Stimulated activated CD8-positive, alpha-beta memory T cell treated with anti-CD3 and anti-CD28 coated beads, Interleukin-7, amount 100 ng/mL, for 24 hours (primary cell): Measurements from ENCODE around the gene ITIH5.
A peak's percentile ranks its signal among the peaks of the same experiment; 100 is the strongest.
"Not testable (repeated sequence)": the region's sequence is repeated elsewhere in the genome, so short reads cannot be mapped to it uniquely, and the experiment has no call there.

Experiments
- DNase-seq: peaks from one replicate; pipeline ENCODE4 v3.0.0-alpha.2; 2020; ENCODE audit warnings: low read depth

Gene ITIH5

GRCh38 chr10:7687228-7687907 is 20.6 kb upstream of the ITIH5 start:
- DNase-seq = peak; percentile 46

- no peak for DNase-seq
These were observed 19.8 kb upstream of the ITIH5 start for GRCh38 chr10:7686351-7687171.

GRCh38 chr10:7680078-7680477 is 13.3 kb upstream of the ITIH5 start:
- not testable (repeated sequence) for DNase-seq

DNA sequence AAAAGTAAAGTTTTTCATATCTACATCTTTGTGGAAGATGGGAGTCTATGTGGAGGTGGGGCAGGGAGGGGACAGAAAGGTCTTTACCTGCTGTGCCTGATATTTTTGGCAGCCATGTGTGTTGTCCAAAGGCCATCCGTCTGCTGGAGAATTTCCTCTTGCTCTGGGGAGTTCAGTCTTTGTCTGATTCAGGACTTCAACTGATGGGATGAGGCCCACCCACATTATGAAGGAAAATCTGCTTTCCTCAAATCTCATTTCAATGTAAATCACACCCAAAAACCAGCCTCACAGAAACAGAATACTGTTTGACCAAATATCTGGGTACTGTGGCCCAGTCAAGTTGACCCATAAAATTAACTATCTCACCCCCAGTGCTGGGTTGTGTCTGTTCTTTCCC is 12.5 kb upstream of the ITIH5 start:
- no peak for DNase-seq

DNA sequence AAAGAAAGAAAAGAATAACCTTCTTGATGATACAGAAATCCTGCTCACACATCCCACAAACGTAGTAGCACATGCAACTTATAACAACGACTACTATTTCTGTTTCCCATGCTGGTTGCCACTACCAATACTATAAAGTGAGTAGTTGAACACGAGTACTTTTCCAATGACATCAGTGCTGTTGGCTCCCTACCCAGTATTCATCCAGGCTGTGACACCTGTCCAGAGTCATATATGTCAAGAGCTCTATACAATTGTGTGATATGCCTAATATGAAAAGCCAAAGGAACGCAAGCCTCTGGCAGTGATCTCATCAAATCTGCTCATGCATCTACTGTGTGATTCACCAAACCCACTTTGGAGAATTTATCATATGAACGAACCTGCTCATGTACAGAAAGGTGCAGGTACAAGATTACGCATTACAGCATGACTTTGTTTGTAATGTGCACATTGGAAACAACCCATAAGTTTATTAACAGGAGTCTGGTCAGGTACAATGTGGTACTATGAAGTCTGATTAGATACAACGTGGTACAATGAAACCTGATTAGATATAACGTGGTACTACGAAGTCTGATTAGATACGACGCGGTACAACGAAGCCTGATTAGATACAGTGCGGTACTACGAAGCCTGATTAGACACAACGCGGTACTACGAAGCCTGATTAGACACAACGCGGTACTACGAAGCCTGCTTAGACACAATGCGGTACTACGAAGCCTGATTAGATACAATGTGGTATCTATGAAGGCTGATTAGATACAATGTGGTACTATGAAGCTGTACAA is 5.8 kb upstream of the ITIH5 start:
- DNase-seq = no peak

DNA sequence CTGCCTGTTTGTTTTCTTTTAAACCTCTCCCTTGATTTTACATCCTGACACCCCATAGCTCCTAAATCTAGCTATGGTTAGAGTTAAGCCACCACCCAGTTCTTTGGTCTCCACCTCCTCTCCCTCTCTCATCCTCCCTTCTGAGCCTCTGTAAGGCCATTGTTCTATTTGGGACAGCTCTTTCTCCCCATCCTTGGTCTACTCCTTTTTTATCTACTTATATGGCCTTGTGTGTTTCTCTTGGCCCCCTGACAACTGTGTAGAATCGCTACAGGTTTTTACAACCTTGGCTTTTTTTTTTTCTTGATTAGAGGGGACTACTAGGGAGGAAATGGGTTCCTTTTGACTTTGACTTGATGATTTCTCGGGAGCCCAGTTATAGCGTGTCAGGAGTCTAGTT is 3.4 kb upstream of the ITIH5 start:
- no peak for DNase-seq

DNA sequence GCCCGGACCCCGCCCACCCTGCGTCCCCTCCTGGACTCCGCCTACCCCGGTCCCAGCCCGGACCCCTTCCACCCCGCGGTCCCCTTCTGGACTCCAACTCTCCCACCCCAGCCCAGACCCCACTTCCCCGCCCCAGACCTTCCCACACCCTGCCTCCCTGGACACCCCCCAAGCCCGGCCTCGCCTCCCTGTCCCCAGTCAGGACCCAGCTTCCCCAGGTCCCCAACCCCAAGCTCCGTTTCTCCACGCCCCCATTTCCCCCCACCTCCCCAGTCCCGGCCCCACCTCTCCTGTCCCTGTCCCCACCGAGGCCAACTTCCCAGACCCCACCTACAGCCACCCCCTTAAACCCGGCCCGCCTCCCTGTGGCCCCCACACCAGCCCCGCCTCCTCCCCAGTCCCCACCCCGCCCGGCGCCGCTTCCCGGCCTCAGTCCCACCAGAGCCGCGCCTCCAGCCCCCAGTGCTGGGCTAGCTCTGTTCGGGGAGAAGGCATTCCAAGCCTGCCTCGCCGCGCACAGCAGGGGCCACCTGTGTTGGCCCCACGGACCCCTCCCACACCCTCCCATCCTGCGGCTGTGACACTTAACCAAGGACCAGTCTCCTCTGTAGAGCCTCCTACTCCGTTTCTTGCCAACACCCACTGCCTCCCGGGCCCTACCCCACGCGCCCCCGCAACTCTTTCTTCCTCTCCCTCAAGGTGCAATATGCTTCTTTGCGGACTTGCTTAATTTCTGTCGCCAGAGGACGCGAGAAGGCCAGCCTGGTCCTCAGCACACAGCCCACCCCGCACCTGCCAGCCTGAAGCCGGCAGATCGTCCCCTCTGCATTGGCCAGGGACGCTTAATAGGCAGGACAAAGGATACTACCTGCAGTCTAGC is 736 bp upstream of the ITIH5 start:
- no peak for DNase-seq

GRCh38 chr10:7665767-7666166 is 999 bp downstream of the ITIH5 start:
- no peak for DNase-seq

DNA sequence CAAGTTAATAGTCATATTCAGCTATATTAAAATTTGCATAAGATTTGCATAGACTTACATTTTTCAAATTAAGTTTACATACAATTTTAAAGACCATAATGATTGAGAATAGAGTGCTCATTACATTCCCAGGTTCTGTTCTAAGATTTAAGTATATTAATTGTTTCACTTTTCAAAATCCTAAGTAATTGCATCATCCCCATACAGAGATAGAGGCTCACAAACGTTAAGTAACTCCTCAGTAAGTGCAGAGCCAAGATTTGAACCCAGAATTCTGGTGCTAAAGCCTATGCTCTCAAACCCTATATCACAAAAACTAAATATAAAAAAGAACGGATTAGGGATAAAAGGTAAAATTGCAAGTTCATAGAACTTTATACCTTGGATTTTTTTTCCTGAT is 2.1 kb downstream of the ITIH5 start:
- no peak for DNase-seq

DNA sequence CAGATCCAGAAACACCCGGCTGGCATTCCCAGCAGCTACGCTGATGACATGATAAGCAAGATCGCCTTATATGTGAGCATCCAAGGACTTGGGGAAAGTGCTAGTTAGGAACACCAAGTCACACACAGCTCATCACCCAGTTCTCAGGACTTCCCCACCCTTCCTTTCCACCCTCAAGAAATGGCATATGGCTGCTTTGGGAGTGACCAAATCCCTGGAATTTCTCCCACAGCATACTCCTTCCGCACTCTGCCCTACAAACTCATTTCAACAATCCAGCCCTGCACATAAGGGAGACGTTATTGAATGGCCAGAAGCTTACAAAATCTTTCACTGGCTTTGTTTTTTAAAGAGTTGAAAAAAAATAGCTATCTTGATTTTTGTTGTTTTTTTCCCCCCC is 4.2 kb downstream of the ITIH5 start:
- no peak for DNase-seq

- no peak for DNase-seq
These were observed 7.2 kb downstream of the ITIH5 start for GRCh38 chr10:7659560-7659959.

DNA sequence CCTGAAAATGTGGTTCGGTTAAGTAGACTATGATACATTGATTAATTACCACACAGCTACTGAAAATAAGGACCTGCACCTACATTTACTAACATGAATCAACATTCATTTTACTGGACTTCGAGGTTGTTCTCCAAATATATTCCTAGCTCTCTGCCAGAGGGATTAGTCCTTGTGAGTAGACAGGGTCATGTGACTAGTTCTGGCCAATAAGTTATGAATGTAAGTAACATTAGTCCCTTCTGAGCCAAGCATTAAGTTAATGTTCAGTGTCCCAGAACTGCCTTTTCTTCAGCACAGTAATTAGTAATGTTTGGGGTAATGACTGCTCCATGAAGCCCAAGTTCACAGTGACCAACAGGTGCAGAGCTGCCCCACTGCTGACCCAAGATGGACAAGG is 9.2 kb downstream of the ITIH5 start:
- DNase-seq = no peak

DNA sequence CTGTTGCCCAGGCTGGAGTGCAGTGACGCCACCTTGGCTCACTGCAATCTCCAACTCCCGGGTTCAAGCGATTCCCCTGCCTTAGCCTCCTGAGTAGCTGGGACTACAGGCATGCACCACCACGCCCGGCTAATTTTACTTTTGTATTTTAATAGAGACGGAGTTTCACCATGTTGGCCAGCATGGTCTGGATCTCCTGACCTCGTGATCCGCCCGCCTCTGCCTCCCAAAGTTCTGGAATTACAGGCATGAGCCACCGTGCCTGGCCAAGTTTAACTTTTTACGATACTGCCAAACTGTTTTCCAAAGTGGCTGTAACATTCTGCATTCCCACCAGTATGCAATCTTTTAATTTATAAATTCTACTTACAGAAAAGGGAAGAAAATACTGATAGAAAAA is 9.7 kb downstream of the ITIH5 start:
- DNase-seq = not testable (repeated sequence)

- DNase-seq = no peak
These were observed 14.8 kb downstream of the ITIH5 start for GRCh38 chr10:7651853-7652470.

GRCh38 chr10:7649673-7650300 is 17.0 kb downstream of the ITIH5 start:
- no peak for DNase-seq

GRCh38 chr10:7647062-7647664 is 19.6 kb downstream of the ITIH5 start:
- DNase-seq = no peak

DNA sequence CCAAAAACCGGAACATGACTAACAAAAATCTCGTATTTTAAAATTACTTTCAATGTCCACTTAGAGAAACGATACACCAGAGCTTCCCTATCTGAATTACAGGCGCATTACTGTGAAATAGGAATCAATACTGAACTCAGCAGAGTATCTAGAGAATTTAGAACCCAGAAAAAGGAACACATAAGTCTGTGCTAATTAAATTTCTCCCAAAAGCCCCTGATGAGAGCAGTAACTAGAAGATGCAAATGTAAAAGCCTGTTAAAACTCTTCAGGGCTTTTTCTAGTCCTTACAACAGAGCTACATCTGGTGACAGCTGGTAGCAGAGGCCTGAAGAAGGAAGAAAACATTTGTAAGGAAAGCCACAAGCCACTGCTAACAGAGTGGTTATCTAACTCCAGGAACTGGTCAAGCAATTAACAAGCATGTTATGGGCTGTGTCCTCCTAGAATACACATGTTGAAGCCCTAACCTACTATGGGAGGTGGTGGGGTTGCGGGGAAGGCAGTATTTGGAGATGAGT is 24.2 kb downstream of the ITIH5 start:
- DNase-seq = no peak

DNA sequence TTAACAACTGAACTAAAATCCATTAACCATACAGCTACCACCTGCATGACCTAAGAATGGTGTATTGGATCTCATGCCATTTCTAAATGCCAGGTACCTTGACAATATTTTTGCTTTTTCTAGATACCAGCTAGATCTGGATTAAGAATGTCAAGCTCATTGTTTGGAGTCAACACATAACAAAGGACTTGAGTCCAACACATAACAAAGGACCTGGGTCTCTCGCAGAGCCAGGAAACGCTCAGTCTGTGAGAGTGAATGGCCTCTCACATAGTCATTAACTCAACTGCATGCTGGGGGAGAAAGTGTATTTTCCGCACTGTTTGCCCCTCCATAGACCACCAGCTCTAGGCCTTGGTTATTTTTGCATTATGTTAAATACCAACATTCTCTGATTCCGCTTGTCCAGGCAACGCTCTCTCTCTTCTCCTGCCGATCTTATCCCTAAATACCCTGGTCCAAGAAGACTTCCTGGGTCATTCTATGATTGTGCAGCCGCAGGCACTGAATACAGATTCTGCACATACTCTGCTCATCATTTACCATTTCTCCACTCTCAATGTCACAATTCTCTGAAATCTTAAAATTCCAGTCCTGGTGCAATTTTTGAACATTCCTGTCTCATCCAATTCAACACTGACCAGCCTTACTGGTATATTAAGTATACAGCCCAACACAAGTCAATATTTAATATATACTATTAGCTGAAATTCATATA is 31.2 kb downstream of the ITIH5 start:
- no peak for DNase-seq

GRCh38 chr10:7634142-7634894 is 32.4 kb downstream of the ITIH5 start:
- DNase-seq = no peak
